Upper lobe of left lung (tissue), 4 donors: Measurements from ENCODE around the gene SYNJ1.

Source experiments
- CTCF ChIP-seq, 6 experiments: fragments of 450-650 bp in 4 of 6; fragments of 200-600 bp in 2 of 6; sonication (generic) in 2 of 6; IDR thresholded peaks; one replicate each; pipeline ENCODE4 v1.5.1; 2016 to 2019; ENCODE audit warnings: antibody characterized with exemption in 6 of 6
- POLR2A ChIP-seq, 4 donors: fragments of 450-650 bp; IDR thresholded peaks; one replicate each; pipeline ENCODE4 v1.5.1; 2016 to 2017; ENCODE audit warnings: antibody characterized with exemption in 4 of 4, mild to moderate bottlenecking in 2 of 4

DNA sequence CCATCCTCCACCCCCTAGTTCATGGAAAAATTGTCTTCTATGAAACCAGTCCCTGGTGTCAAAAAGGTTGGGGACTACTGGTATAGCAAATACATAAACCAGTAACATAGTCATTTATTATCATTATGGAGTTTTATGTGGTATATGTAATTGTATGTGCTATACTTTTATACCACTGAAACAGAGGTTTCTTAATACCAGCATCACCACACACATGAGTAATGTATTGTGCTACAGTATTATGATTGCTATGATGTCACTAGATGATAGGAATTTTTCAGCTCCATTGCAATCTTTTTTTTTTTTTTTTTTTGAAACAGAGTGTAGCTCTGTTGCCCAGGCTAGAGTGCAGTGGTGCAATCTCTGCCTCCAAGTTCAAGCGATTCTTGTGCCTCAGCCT, 49.5 kb upstream of the SYNJ1 start:
- TF ChIP-seq POLR2A (IDR thresholded peaks at IDR 0.05): no peak
- TF ChIP-seq CTCF (IDR thresholded peaks at IDR 0.05): no peak
